Inferior parietal cortex (tissue), 1 donor: ENCODE data around the gene SELL.
"Not testable (repeated sequence)": the region's sequence is repeated elsewhere in the genome, so short reads cannot be mapped to it uniquely, and the experiment has no call there.

ENCODE experiments used
- DNase-seq: peaks from one replicate; pipeline ENCODE4 v3.0.0-alpha.2; 2016; ENCODE audit errors: extremely low spot score

The SELL gene

GRCh38 chr1:169711469-169712308 is at the start of gene SELL:
Gene SELL (minus strand): TSS chr1:169711620. CDS start chr1:169711498, 122 bp downstream.
- peak; percentile 74 for DNase-seq

GRCh38 chr1:169759038-169759437 is 47.6 kb upstream of the SELL start:
- no peak for DNase-seq

- DNase-seq, result no peak
Measured at GRCh38 chr1:169753549-169753948, 42.1 kb upstream of the SELL start.

GRCh38 chr1:169750041-169750440 is 38.6 kb upstream of the SELL start:
- DNase-seq, result no peak

GRCh38 chr1:169746550-169746949 is 35.1 kb upstream of the SELL start:
- no peak for DNase-seq

- no peak for DNase-seq
Measured at GRCh38 chr1:169745015-169745861, 33.8 kb upstream of the SELL start.

GRCh38 chr1:169741666-169742394 is 30.4 kb upstream of the SELL start:
- no peak for DNase-seq

- DNase-seq, result no peak
Measured at GRCh38 chr1:169739980-169740379, 28.6 kb upstream of the SELL start.

GRCh38 chr1:169733924-169734323 is 22.5 kb upstream of the SELL start, which contains the start of gene SELE:
Gene SELE (minus strand): TSS chr1:169734079. CDS start chr1:169733612, 467 bp downstream.
- no peak for DNase-seq

GRCh38 chr1:169731446-169731845 is 20.0 kb upstream of the SELL start:
- DNase-seq, result no peak

GRCh38 chr1:169729991-169730390 is 18.6 kb upstream of the SELL start:
- DNase-seq, result no peak

- no peak for DNase-seq
Measured at GRCh38 chr1:169727307-169727706, 15.9 kb upstream of the SELL start.

- DNase-seq, result no peak
Measured at GRCh38 chr1:169726851-169727250, 15.4 kb upstream of the SELL start.

- no peak for DNase-seq
Measured at GRCh38 chr1:169725930-169726329, 14.5 kb upstream of the SELL start.

- DNase-seq, result no peak
Measured at GRCh38 chr1:169724168-169724567, 12.7 kb upstream of the SELL start.

GRCh38 chr1:169723763-169724162 is 12.3 kb upstream of the SELL start:
- DNase-seq, result no peak

GRCh38 chr1:169722779-169723178 is 11.4 kb upstream of the SELL start:
- no peak for DNase-seq

- DNase-seq, result not testable (repeated sequence)
Measured at GRCh38 chr1:169715100-169715499, 3.7 kb upstream of the SELL start.

- DNase-seq, result not testable (repeated sequence)
Measured at GRCh38 chr1:169713090-169713489, 1.7 kb upstream of the SELL start.

GRCh38 chr1:169712309-169712631 is 850 bp upstream of the SELL start:
- DNase-seq, result no peak

GRCh38 chr1:169708647-169709046 is 2.8 kb downstream of the SELL start:
- no peak for DNase-seq
